PC-3 (cell line): ENCODE data around the gene SH3RF3.

Experiments used
- EZH2 ChIP-seq: fragments of 300-600 bp; sonication (generic); IDR thresholded peaks from one replicate; pipeline ENCODE4 v1.6.1; 2017; ENCODE audit warnings: antibody characterized with exemption, mild to moderate bottlenecking, low read length; ENCODE audit not compliant: unreplicated experiment
- TF ChIP-seq, protein P1 (sequence below): fragments of 300-600 bp; sonication (generic); conservative IDR thresholded peaks from 2 replicates; pipeline ENCODE4 v1.5.1; 2017; ENCODE audit warnings: antibody characterized with exemption, low read depth, mild to moderate bottlenecking, low read length

DNA sequence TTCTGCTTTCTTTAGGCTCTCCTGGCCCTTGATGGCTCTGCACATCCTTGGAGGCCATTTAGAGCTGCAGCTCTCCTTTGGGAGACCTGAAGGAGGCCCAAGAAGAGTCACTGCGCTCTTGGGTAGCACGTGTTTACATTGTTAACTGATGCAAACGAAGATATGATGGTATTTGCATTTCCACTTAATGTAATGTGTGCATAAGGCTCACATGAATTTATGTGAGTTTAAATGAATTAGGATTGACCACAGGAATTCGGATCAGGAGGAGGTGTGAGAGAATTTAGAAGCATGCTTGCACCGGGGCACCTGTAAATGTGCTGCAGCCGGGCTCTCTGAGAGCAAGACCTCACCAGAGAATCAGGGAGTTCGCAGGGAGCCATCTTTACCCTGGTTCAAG lies 7.5 kb downstream of the SH3RF3 start:
- TF ChIP-seq, protein P1, sequence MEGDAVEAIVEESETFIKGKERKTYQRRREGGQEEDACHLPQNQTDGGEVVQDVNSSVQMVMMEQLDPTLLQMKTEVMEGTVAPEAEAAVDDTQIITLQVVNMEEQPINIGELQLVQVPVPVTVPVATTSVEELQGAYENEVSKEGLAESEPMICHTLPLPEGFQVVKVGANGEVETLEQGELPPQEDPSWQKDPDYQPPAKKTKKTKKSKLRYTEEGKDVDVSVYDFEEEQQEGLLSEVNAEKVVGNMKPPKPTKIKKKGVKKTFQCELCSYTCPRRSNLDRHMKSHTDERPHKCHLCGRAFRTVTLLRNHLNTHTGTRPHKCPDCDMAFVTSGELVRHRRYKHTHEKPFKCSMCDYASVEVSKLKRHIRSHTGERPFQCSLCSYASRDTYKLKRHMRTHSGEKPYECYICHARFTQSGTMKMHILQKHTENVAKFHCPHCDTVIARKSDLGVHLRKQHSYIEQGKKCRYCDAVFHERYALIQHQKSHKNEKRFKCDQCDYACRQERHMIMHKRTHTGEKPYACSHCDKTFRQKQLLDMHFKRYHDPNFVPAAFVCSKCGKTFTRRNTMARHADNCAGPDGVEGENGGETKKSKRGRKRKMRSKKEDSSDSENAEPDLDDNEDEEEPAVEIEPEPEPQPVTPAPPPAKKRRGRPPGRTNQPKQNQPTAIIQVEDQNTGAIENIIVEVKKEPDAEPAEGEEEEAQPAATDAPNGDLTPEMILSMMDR, result no peak
- no peak for TF ChIP-seq EZH2
